CD4-positive, alpha-beta T cell (primary cell): ENCODE results near the gene MAL. TPM values are rescaled to one million over a fixed set of nuclear protein-coding genes. Genes with fewer than 3 reads are reported as not detected.

Source experiments
- ATAC-seq: fragments of 200-7000 bp; cut with Tn5 transposase; one replicate; pipeline ENCODE4 v1.10.0; 2022; ENCODE audit warnings: mild to moderate bottlenecking; ENCODE audit not compliant: poor library complexity
- CTCF ChIA-PET: fragments of 350-600 bp; sonication (Branson Sonifier 250); formaldehyde crosslinking; loops from one replicate; lab custom pipeline; 2021; ENCODE audit warnings: antibody characterized with exemption, inconsistent platforms; lab: Charles Lee
- POLR2A ChIA-PET: fragments of 350-600 bp; sonication (Branson Sonifier 250); formaldehyde crosslinking; loops from one replicate; lab custom pipeline; 2021; ENCODE audit warnings: antibody characterized with exemption, inconsistent platforms; lab: Charles Lee
- DNase-seq, 14 experiments: peaks; one replicate each; pipeline ENCODE4 v3.0.0-alpha.2; 2013 to 2020; ENCODE audit warnings: mixed read lengths in 2 of 14
- H3K27ac ChIP-seq, 2 donors: one replicate each; pipeline versions ENCODE4 v1.5.1 to v1.7.0; 2013; ENCODE audit warnings: low read length in 2 of 2, low read depth in 1 of 2, mild to moderate bottlenecking in 1 of 2
- H3K27me3 ChIP-seq, 2 experiments: 1 replicate in 1 of 2; 2 replicates in 1 of 2; pipeline versions ENCODE4 v1.6.1 to v1.7.0; 2013; ENCODE audit warnings: low read length in 2 of 2, control low read depth in 1 of 2, mild to moderate bottlenecking in 1 of 2, moderate library complexity in 1 of 2; ENCODE audit not compliant: insufficient read depth in 2 of 2, control insufficient read depth in 1 of 2
- H3K36me3 ChIP-seq: one replicate; pipeline ENCODE4 v1.6.1; 2013; ENCODE audit warnings: low read length, control low read depth; ENCODE audit not compliant: insufficient read depth
- H3K4me1 ChIP-seq: one replicate; pipeline ENCODE4 v1.6.1; 2013; ENCODE audit warnings: low read length, control low read depth; ENCODE audit not compliant: insufficient read depth
- H3K4me3 ChIP-seq: one replicate; pipeline ENCODE4 v1.5.1; 2013; ENCODE audit warnings: mild to moderate bottlenecking, low read length, moderate library complexity
- H3K9me3 ChIP-seq, 2 experiments: 1 replicate in 1 of 2; 2 replicates in 1 of 2; pipeline versions ENCODE4 v1.6.1 to v1.7.0; 2013; ENCODE audit warnings: low read length in 2 of 2, mild to moderate bottlenecking in 2 of 2, control low read depth in 1 of 2, moderate library complexity in 1 of 2; ENCODE audit not compliant: control insufficient read depth in 1 of 2, insufficient read depth in 1 of 2
- H3K27ac Mint-ChIP-seq: one replicate; pipeline ENCODE4 v1.8.0; 2020; ENCODE audit warnings: mixed read lengths
- H3K27me3 Mint-ChIP-seq: one replicate; pipeline ENCODE4 v1.8.0; 2021; ENCODE audit warnings: mixed read lengths
- H3K36me3 Mint-ChIP-seq: one replicate; pipeline ENCODE4 v1.8.0; 2021; ENCODE audit warnings: low read depth, mixed read lengths
- H3K4me1 Mint-ChIP-seq: one replicate; pipeline ENCODE4 v1.8.0; 2021; ENCODE audit warnings: low read depth, mixed read lengths
- H3K4me3 Mint-ChIP-seq: one replicate; pipeline ENCODE4 v1.8.0; 2020; ENCODE audit warnings: mild to moderate bottlenecking, mixed read lengths
- H3K9me3 Mint-ChIP-seq: one replicate; pipeline ENCODE4 v1.8.0; 2020; ENCODE audit warnings: mixed read lengths
- CTCF ChIP-seq: fragments of 200-600 bp; IDR thresholded peaks from one replicate; pipeline ENCODE4 v1.8.0; 2022; ENCODE audit warnings: antibody characterized with exemption, mild to moderate bottlenecking
- intact Hi-C, 2 experiments: fragments of 100-400 bp; cut with DNase I in 1 of 2; cut with micrococcal nuclease in 1 of 2; formaldehyde crosslinking; loops; one replicate each; pipeline versions ENCODE4 v1.15.1 to v1.9.0; 2023 to 2025; cut with DNase I, micrococcal nuclease
- total RNA-seq, 174 experiments: library from RNA in 2 of 174; stranded (reverse) in 2 of 174; gene quantifications; one replicate each; pipeline ENCODE4 v1.2.3 and lab custom pipeline; 2021 to 2026

The MAL gene
- total RNA-seq, 2 experiments from 2014 or later, result 101 to 102 TPM

GRCh38 chr2:95051626-95052025, 26.1 kb downstream of the MAL start:
- H3K27me3 ChIP-seq, result no peaks in the 10 kb centered on the region
- no peak overlapping the region for H3K4me3 ChIP-seq
- no peaks in the 10 kb centered on the region for H3K9me3 ChIP-seq
- ATAC-seq (no peak), DNase-seq (no peak)
- CTCF ChIA-PET, result interaction anchor here (1.9 to 4.0 kb wide), 2 partner anchors 25 to 28 kb away, joined by 9 to 37 read pairs; no protein-coding TSS in a partner anchor
- POLR2A ChIA-PET, result interaction anchor here (2.0 to 17.1 kb wide), 6 partner anchors 9 to 29 kb away, joined by 8 to 295 read pairs (median 32); partner anchors contain the start of gene MAL
- Mint-ChIP-seq H3K36me3 (peaks cover 60% of the 10 kb centered on the region), H3K27ac (peak overlapping the region; percentile 83), H3K4me3 (no peak overlapping the region), H3K4me1 (peaks cover 73% of the 10 kb centered on the region), H3K9me3 (no peaks in the 10 kb centered on the region), H3K27me3 (no peaks in the 10 kb centered on the region)
- H3K27ac ChIP-seq, result no peak overlapping the region
- TF ChIP-seq CTCF, result no peak
- intact Hi-C loops, result loop anchor here (2.0 kb wide), 2 partner anchors 21 to 63 kb away; no protein-coding TSS in a partner anchor
- H3K4me1 ChIP-seq, result peaks cover 73% of the 10 kb centered on the region
- H3K36me3 ChIP-seq, result peaks cover 55% of the 10 kb centered on the region

- POLR2A ChIA-PET, result interaction anchor here (2.0 to 17.1 kb wide), 6 partner anchors 9 to 30 kb away, joined by 8 to 295 read pairs (median 32); partner anchors contain the start of gene MAL
- intact Hi-C loops, result loop anchor here (2.0 kb wide), 2 partner anchors 22 to 62 kb away; no protein-coding TSS in a partner anchor
- H3K4me1 Mint-ChIP-seq, result peaks cover 74% of the 10 kb centered on the region
These were observed 26.8 kb downstream of the MAL start for GRCh38 chr2:95052307-95052706.

GRCh38 chr2:95052804-95053479, 27.4 kb downstream of the MAL start:
- ChIA-PET CTCF (interaction anchor here (1.3 to 4.4 kb wide), 5 partner anchors 10 to 63 kb away, joined by 4 to 37 read pairs (median 22); no protein-coding TSS in a partner anchor), POLR2A (interaction anchor here (0.8 to 17.1 kb wide), 12 partner anchors 9 to 107 kb away, joined by 3 to 295 read pairs (median 8); partner anchors contain the start of genes MAL, MRPS5 and ZNF514)
- Mint-ChIP-seq H3K9me3 (no peaks in the 10 kb centered on the region), H3K36me3 (peaks cover 53% of the 10 kb centered on the region), H3K4me1 (peaks cover 79% of the 10 kb centered on the region), H3K27ac (peak overlapping the region; percentile 83), H3K4me3 (peak overlapping the region; percentile 11), H3K27me3 (no peaks in the 10 kb centered on the region)
- TF ChIP-seq CTCF, result no peak
- intact Hi-C loops, result loop anchor here (2.0 kb wide), 2 partner anchors 22 to 62 kb away; no protein-coding TSS in a partner anchor
- no peak overlapping the region for H3K4me3 ChIP-seq
- H3K27me3 ChIP-seq, result no peaks in the 10 kb centered on the region
- ATAC-seq (peak; percentile 16), DNase-seq (peak in 1 of 14 experiments; percentile 35)
- no peak overlapping the region for H3K27ac ChIP-seq
- peaks cover 74% of the 10 kb centered on the region for H3K4me1 ChIP-seq
- H3K36me3 ChIP-seq, result peaks cover 52% of the 10 kb centered on the region
- no peaks in the 10 kb centered on the region for H3K9me3 ChIP-seq

More at GRCh38 chr2:95052307-95052706, 26.8 kb downstream of the MAL start:
- ATAC-seq (no peak), DNase-seq (no peak)
- Histone ChIP-seq H3K27ac (no peak overlapping the region), H3K27me3 (no peaks in the 10 kb centered on the region), H3K4me3 (no peak overlapping the region), H3K36me3 (peaks cover 55% of the 10 kb centered on the region), H3K9me3 (no peaks in the 10 kb centered on the region), H3K4me1 (peaks cover 77% of the 10 kb centered on the region)
- Mint-ChIP-seq H3K27me3 (no peaks in the 10 kb centered on the region), H3K4me3 (no peak overlapping the region), H3K27ac (peak overlapping the region; percentile 83), H3K36me3 (peaks cover 55% of the 10 kb centered on the region), H3K9me3 (no peaks in the 10 kb centered on the region)
- TF ChIP-seq CTCF, result no peak
- CTCF ChIA-PET, result interaction anchor here (1.3 to 4.0 kb wide), 3 partner anchors 11 to 29 kb away, joined by 4 to 37 read pairs (median 22); no protein-coding TSS in a partner anchor
